H9 (cell line): ENCODE results near the gene SSBP3. TPM values are rescaled to one million over a fixed set of nuclear protein-coding genes. Genes with fewer than 3 reads are reported as not detected.
A peak's percentile ranks its signal among the peaks of the same experiment; 100 is the strongest.

ENCODE experiments used
- DNase-seq: peaks from one replicate; pipeline ENCODE4 v3.0.0-alpha.2; 2017
- H2AFZ ChIP-seq: one replicate; pipeline ENCODE4 v1.6.1; 2013; ENCODE audit warnings: mild to moderate bottlenecking, low read length, control low read depth, moderate library complexity
- H2AK5ac ChIP-seq: 2 replicates; pipeline ENCODE4 v1.6.1; 2013; ENCODE audit warnings: low read length, control low read depth, mixed read lengths; ENCODE audit not compliant: insufficient read length
- H2BK120ac ChIP-seq: one replicate; pipeline ENCODE4 v1.6.1; 2013; ENCODE audit warnings: low read depth, mild to moderate bottlenecking, low read length, control low read depth, inconsistent platforms; ENCODE audit not compliant: poor library complexity, severe bottlenecking
- H2BK12ac ChIP-seq: 2 replicates; pipeline ENCODE4 v1.6.1; 2013; ENCODE audit warnings: low read length, control low read depth, mixed read lengths, low read depth; ENCODE audit not compliant: insufficient read length
- H2BK15ac ChIP-seq: 2 replicates; pipeline ENCODE4 v1.6.1; 2013; ENCODE audit warnings: low read depth, low read length, control low read depth
- H2BK20ac ChIP-seq: one replicate; pipeline ENCODE4 v1.6.1; 2013; ENCODE audit warnings: low read depth, mild to moderate bottlenecking, low read length, control low read depth, inconsistent platforms; ENCODE audit not compliant: poor library complexity, severe bottlenecking
- H2BK5ac ChIP-seq: 2 replicates; pipeline ENCODE4 v1.6.1; 2013; ENCODE audit warnings: low read length, control low read depth, mixed read lengths; ENCODE audit not compliant: insufficient read length
- H3K14ac ChIP-seq: 2 replicates; pipeline ENCODE4 v1.6.1; 2013; ENCODE audit warnings: low read length, control low read depth; ENCODE audit not compliant: insufficient read depth
- H3K18ac ChIP-seq: 2 replicates; pipeline ENCODE4 v1.6.1; 2013; ENCODE audit warnings: low read depth, mild to moderate bottlenecking, mixed read lengths, low read length, control low read depth; ENCODE audit not compliant: insufficient read length
- H3K23ac ChIP-seq: 2 replicates; pipeline ENCODE4 v1.6.1; 2013; ENCODE audit warnings: low read length, control low read depth, mixed read lengths, low read depth; ENCODE audit not compliant: insufficient read length
- H3K23me2 ChIP-seq: 2 replicates; pipeline ENCODE4 v1.6.1; 2013; ENCODE audit warnings: low read depth, mild to moderate bottlenecking, mixed read lengths, low read length, control low read depth; ENCODE audit not compliant: insufficient read length, poor library complexity, severe bottlenecking
- H3K27ac ChIP-seq: 2 replicates; pipeline ENCODE4 v1.5.1; 2013; ENCODE audit warnings: low read length, control low read depth, mixed read lengths, low read depth; ENCODE audit not compliant: insufficient read length
- H3K27me3 ChIP-seq: 2 replicates; pipeline ENCODE4 v1.6.1; 2013; ENCODE audit warnings: low read length, control low read depth, inconsistent platforms; ENCODE audit not compliant: insufficient read depth
- H3K4ac ChIP-seq: 2 replicates; pipeline ENCODE4 v1.6.1; 2013; ENCODE audit warnings: low read depth, mild to moderate bottlenecking, control low read depth, inconsistent platforms, low read length, moderate library complexity
- H3K4me1 ChIP-seq: 2 replicates; pipeline ENCODE4 v1.6.1; 2013; ENCODE audit warnings: low read length, control low read depth, inconsistent platforms; ENCODE audit not compliant: insufficient read depth
- H3K4me2 ChIP-seq: 2 replicates; pipeline ENCODE4 v1.6.1; 2013; ENCODE audit warnings: low read length, control low read depth, mixed read lengths; ENCODE audit not compliant: insufficient read length, insufficient read depth
- H3K56ac ChIP-seq: 2 replicates; pipeline ENCODE4 v1.6.1; 2013; ENCODE audit warnings: low read depth, mild to moderate bottlenecking, mixed read lengths, low read length, control low read depth; ENCODE audit not compliant: insufficient read length
- H3K79me1 ChIP-seq: 2 replicates; pipeline ENCODE4 v1.6.1; 2013; ENCODE audit warnings: low read depth, mild to moderate bottlenecking, moderate library complexity, low read length, control low read depth, inconsistent platforms; ENCODE audit not compliant: insufficient read depth, poor library complexity, severe bottlenecking
- H3K79me2 ChIP-seq: 2 replicates; pipeline ENCODE4 v1.6.1; 2013; ENCODE audit warnings: low read length, control low read depth, inconsistent platforms; ENCODE audit not compliant: insufficient read depth
- H3K9ac ChIP-seq: 2 replicates; pipeline ENCODE4 v1.6.1; 2013; ENCODE audit warnings: low read length, control low read depth, mixed read lengths; ENCODE audit not compliant: insufficient read length; ENCODE audit errors: extremely low read depth
- H3K9me3 ChIP-seq: one replicate; pipeline ENCODE4 v1.6.1; 2013; ENCODE audit warnings: low read depth, low read length, inconsistent platforms; ENCODE audit not compliant: control insufficient read depth
- H3T11ph ChIP-seq: one replicate; pipeline ENCODE4 v1.6.1; 2013; ENCODE audit warnings: mild to moderate bottlenecking, low read length, control low read depth, inconsistent platforms
- H4K20me1 ChIP-seq: one replicate; pipeline ENCODE4 v1.6.1; 2013; ENCODE audit not compliant: control insufficient read depth, insufficient read length, insufficient read depth
- H4K5ac ChIP-seq: 2 replicates; pipeline ENCODE4 v1.6.1; 2013; ENCODE audit warnings: low read depth, mild to moderate bottlenecking, mixed read lengths, low read length, control low read depth; ENCODE audit not compliant: insufficient read length
- H4K8ac ChIP-seq: replicated peaks from 2 replicates; pipeline ENCODE4 v1.6.1; 2013; ENCODE audit warnings: low read length, control low read depth, mixed read lengths, low read depth; ENCODE audit not compliant: insufficient read length
- H4K91ac ChIP-seq: 2 replicates; pipeline ENCODE4 v1.6.1; 2013; ENCODE audit warnings: low read depth, mild to moderate bottlenecking, moderate library complexity, mixed read lengths, low read length, control low read depth; ENCODE audit not compliant: insufficient read length
- H3K27ac Mint-ChIP-seq, 3 experiments: 2 replicates in 2 of 3; 3 replicates in 1 of 3; pipeline ENCODE4 v1.8.0; 2020 to 2021; ENCODE audit warnings: mixed read lengths in 3 of 3, mild to moderate bottlenecking in 1 of 3, moderate library complexity in 1 of 3
- H3K27me3 Mint-ChIP-seq: 2 replicates; pipeline ENCODE4 v1.8.0; 2021; ENCODE audit warnings: low read depth, mild to moderate bottlenecking, moderate library complexity, mixed read lengths
- H3K36me3 Mint-ChIP-seq, 3 experiments: 2 replicates in 2 of 3; 3 replicates in 1 of 3; pipeline ENCODE4 v1.8.0; 2020 to 2021; ENCODE audit warnings: low read depth in 3 of 3, mixed read lengths in 3 of 3; ENCODE audit not compliant: insufficient read depth in 1 of 3
- H3K4me1 Mint-ChIP-seq, 2 experiments: 2 replicates each; pipeline ENCODE4 v1.8.0; 2020; ENCODE audit warnings: mixed read lengths in 2 of 2
- H3K4me3 Mint-ChIP-seq, 2 experiments: 2 replicates in 1 of 2; 3 replicates in 1 of 2; pipeline ENCODE4 v1.8.0; 2020 to 2021; ENCODE audit warnings: mild to moderate bottlenecking in 2 of 2, mixed read lengths in 2 of 2, moderate library complexity in 1 of 2
- H3K9me3 Mint-ChIP-seq, 2 experiments: 2 replicates in 1 of 2; 3 replicates in 1 of 2; pipeline ENCODE4 v1.8.0; 2020; ENCODE audit warnings: mild to moderate bottlenecking in 2 of 2, mixed read lengths in 2 of 2, moderate library complexity in 1 of 2
- WGBS: extraction: QIAGEN DNeasy Blood & Tissue Kit; methylation state at CpG from one replicate; pipeline ENCODE4 v1.1.7; 2013; ENCODE audit warnings: missing lambda C conversion rate, low lambda C conversion rate, mixed read lengths; ENCODE audit not compliant: insufficient read length; ENCODE audit errors: extremely low coverage; 5-methylcytosine and 5-hydroxymethylcytosine counted together
- total RNA-seq: library from RNA; stranded (reverse); gene quantifications from 2 replicates; pipeline ENCODE4 v1.2.1, GENCODE V29; 2021
- TF ChIP-seq, protein P1 (sequence below): fragments of 200-600 bp; sonication (generic); conservative IDR thresholded peaks from 3 replicates; pipeline ENCODE4 v1.8.0; 2021; ENCODE audit warnings: antibody characterized with exemption, mild to moderate bottlenecking

The SSBP3 gene
- total RNA-seq, 1 experiment from 2014 or later = 126 TPM

GRCh38 chr1:54312796-54313316 is 93.3 kb downstream of the SSBP3 start:
- H3K56ac ChIP-seq = no peak overlapping the region
- no peak overlapping the region; the same call in 1 of the 2 replicates for H3K14ac ChIP-seq
- no peak overlapping the region for H4K91ac ChIP-seq
- no peak overlapping the region for H3K23ac ChIP-seq
- peak; percentile 66 for DNase-seq
- Mint-ChIP-seq H3K27ac (peak overlapping the region; percentile 44 to 93 (median 80); a peak in 4 of 7 replicates), H3K4me1 (peaks cover 64 to 70% of the 10 kb centered on the region in 2 experiments), H3K4me3 (peak overlapping the region in 1 of 2 experiments; percentile 41; a peak in 1 of 5 replicates), H3K36me3 (peaks cover 4 to 6% (median 5%) of the 10 kb centered on the region in 3 experiments; a peak in 5 of 7 replicates), H3K27me3 (peaks cover 3% of the 10 kb centered on the region; the same call in 1 of the 2 replicates), H3K9me3 (no peaks in the 10 kb centered on the region; a peak in 1 of 5 replicates)
- no peak overlapping the region for H4K8ac ChIP-seq
- peak overlapping the region; percentile 38 for H3K18ac ChIP-seq
- no peaks in the 10 kb centered on the region for H3K23me2 ChIP-seq
- H3K79me1 ChIP-seq = peaks cover 5% of the 10 kb centered on the region
- H4K20me1 ChIP-seq = no peaks in the 10 kb centered on the region
- H2AFZ ChIP-seq = no peak overlapping the region
- no peaks in the 10 kb centered on the region for H3K9me3 ChIP-seq
- H3K4me2 ChIP-seq = no peak overlapping the region
- H2BK120ac ChIP-seq = no peak overlapping the region
- peaks cover 11% of the 10 kb centered on the region; the same call in 1 of the 2 replicates for H3K79me2 ChIP-seq
- H2BK5ac ChIP-seq = no peak overlapping the region
- no peaks in the 10 kb centered on the region for H3K27me3 ChIP-seq
- H4K5ac ChIP-seq = no peak overlapping the region
- H3K27ac ChIP-seq = no peak overlapping the region
- H2BK15ac ChIP-seq = no peak overlapping the region
- H3K4ac ChIP-seq = no peak overlapping the region
- H2BK12ac ChIP-seq = no peak overlapping the region
- H2AK5ac ChIP-seq = no peak overlapping the region
- H3K9ac ChIP-seq = no peak overlapping the region
- peaks cover 33% of the 10 kb centered on the region for H3K4me1 ChIP-seq
- H2BK20ac ChIP-seq = no peak overlapping the region
- no CpG with 5 or more reads among the region's 7 CpGs for WGBS
- TF ChIP-seq, protein P1, sequence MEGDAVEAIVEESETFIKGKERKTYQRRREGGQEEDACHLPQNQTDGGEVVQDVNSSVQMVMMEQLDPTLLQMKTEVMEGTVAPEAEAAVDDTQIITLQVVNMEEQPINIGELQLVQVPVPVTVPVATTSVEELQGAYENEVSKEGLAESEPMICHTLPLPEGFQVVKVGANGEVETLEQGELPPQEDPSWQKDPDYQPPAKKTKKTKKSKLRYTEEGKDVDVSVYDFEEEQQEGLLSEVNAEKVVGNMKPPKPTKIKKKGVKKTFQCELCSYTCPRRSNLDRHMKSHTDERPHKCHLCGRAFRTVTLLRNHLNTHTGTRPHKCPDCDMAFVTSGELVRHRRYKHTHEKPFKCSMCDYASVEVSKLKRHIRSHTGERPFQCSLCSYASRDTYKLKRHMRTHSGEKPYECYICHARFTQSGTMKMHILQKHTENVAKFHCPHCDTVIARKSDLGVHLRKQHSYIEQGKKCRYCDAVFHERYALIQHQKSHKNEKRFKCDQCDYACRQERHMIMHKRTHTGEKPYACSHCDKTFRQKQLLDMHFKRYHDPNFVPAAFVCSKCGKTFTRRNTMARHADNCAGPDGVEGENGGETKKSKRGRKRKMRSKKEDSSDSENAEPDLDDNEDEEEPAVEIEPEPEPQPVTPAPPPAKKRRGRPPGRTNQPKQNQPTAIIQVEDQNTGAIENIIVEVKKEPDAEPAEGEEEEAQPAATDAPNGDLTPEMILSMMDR = no peak
- no peak overlapping the region for H3T11ph ChIP-seq
